ENCODE data around the gene ACER2.

Gene ACER2

DNA sequence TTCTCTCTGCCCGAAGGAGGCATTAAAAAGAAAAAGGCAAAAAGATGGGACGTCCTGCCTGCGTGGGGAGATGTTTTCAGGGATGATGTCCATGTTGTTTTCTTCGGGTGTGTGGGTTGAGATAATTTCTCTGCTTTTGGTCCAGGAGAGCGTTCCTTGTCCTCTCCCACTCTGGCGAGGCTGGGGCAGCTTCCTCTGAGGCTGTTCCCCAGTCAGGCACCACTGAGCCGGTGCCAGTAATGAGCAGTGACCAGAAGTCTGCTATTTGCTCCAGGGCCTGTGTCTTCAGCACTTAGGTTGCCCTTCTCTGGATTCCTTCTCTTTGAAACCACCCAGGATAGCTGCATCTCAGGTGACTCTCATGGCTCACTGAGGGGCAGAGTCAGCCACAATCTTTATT is 71.5 kb downstream of the ACER2 start:
- CTCF ChIA-PET: interaction anchor here (0.7 kb wide), 1 partner anchor 9 kb away, joined by 3 read pairs; no protein-coding TSS in a partner anchor
- POLR2A ChIA-PET: no interaction called here
- no peak for DNase-seq (ENCODE audit: extremely low spot score)
- TF ChIP-seq HDGF (IDR thresholded peaks at IDR 0.05; ENCODE audit: borderline replicate concordance) (no peak), FOXM1 (IDR thresholded peaks at IDR 0.05; ENCODE audit: borderline replicate concordance) (no peak), SP1 (IDR thresholded peaks at IDR 0.05) (no peak), BHLHE40 (IDR thresholded peaks at IDR 0.05; ENCODE audit: borderline replicate concordance) (no peak), SUZ12 (IDR thresholded peaks at IDR 0.05) (no peak), FOXK2 (IDR thresholded peaks at IDR 0.05) (no peak), ARNT (IDR thresholded peaks at IDR 0.05) (no peak), ZNF384 (IDR thresholded peaks at IDR 0.05) (no peak), FOXA1 (IDR thresholded peaks at IDR 0.05) (no peak), ELF4 (IDR thresholded peaks at IDR 0.05) (no peak), L3MBTL2 (conservative IDR thresholded peaks at IDR 0.05) (no peak), NFRKB (IDR thresholded peaks at IDR 0.05) (no peak), LEF1 (IDR thresholded peaks at IDR 0.05; ENCODE audit: borderline replicate concordance) (no peak), CTBP1 (IDR thresholded peaks at IDR 0.05; ENCODE audit: borderline replicate concordance) (no peak)
- TF ChIP-seq, protein P1, sequence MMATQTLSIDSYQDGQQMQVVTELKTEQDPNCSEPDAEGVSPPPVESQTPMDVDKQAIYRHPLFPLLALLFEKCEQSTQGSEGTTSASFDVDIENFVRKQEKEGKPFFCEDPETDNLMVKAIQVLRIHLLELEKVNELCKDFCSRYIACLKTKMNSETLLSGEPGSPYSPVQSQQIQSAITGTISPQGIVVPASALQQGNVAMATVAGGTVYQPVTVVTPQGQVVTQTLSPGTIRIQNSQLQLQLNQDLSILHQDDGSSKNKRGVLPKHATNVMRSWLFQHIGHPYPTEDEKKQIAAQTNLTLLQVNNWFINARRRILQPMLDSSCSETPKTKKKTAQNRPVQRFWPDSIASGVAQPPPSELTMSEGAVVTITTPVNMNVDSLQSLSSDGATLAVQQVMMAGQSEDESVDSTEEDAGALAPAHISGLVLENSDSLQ (IDR thresholded peaks at IDR 0.05): no peak

GRCh38 chr9:19481121-19481870 is 72.5 kb downstream of the ACER2 start:
- ChIA-PET POLR2A (interaction anchor here (0.7 kb wide), 1 partner anchor 432 kb away, joined by 3 read pairs; the partner anchor contains the start of gene RRAGA), CTCF (interaction anchor here (1.0 kb wide), 1 partner anchor 17 kb away, joined by 3 read pairs; no protein-coding TSS in a partner anchor)
- no peak for DNase-seq (ENCODE audit: extremely low spot score)
- TF ChIP-seq, protein P1 (IDR thresholded peaks at IDR 0.05): no peak
- TF ChIP-seq FOXA1 (IDR thresholded peaks at IDR 0.05) (no peak), SUZ12 (IDR thresholded peaks at IDR 0.05) (no peak), CTBP1 (IDR thresholded peaks at IDR 0.05; ENCODE audit: borderline replicate concordance) (no peak), NFRKB (IDR thresholded peaks at IDR 0.05) (no peak), LEF1 (IDR thresholded peaks at IDR 0.05; ENCODE audit: borderline replicate concordance) (no peak), FOXM1 (IDR thresholded peaks at IDR 0.05; ENCODE audit: borderline replicate concordance) (no peak)

GRCh38 chr9:19481971-19482404 is 73.2 kb downstream of the ACER2 start:
- ChIA-PET POLR2A (no interaction called here), CTCF (interaction anchor here (1.0 kb wide), 1 partner anchor 17 kb away, joined by 3 read pairs; no protein-coding TSS in a partner anchor)
- DNase-seq (ENCODE audit: extremely low spot score): no peak

GRCh38 chr9:19484699-19485098 is 75.9 kb downstream of the ACER2 start:
- ChIA-PET CTCF (no interaction called here), POLR2A (no interaction called here)
- no peak for DNase-seq (ENCODE audit: extremely low spot score)
- no peak for TF ChIP-seq TARDBP (IDR thresholded peaks at IDR 0.05)
- TF ChIP-seq FOXK2 (IDR thresholded peaks at IDR 0.05): no peak
- TF ChIP-seq NFRKB (IDR thresholded peaks at IDR 0.05): no peak
- TF ChIP-seq L3MBTL2 (conservative IDR thresholded peaks at IDR 0.05): no peak
- TF ChIP-seq ELF4 (IDR thresholded peaks at IDR 0.05): no peak

More at GRCh38 chr9:19481971-19482404, 73.2 kb downstream of the ACER2 start:
- TF ChIP-seq ELF4 (IDR thresholded peaks at IDR 0.05) (no peak), CTBP1 (IDR thresholded peaks at IDR 0.05; ENCODE audit: borderline replicate concordance) (no peak), LEF1 (IDR thresholded peaks at IDR 0.05; ENCODE audit: borderline replicate concordance) (no peak), NFRKB (IDR thresholded peaks at IDR 0.05) (no peak), HDGF (IDR thresholded peaks at IDR 0.05; ENCODE audit: borderline replicate concordance) (no peak), L3MBTL2 (conservative IDR thresholded peaks at IDR 0.05) (no peak), ZNF384 (IDR thresholded peaks at IDR 0.05) (no peak), SUZ12 (IDR thresholded peaks at IDR 0.05) (no peak), FOXK2 (IDR thresholded peaks at IDR 0.05) (no peak), FOXM1 (IDR thresholded peaks at IDR 0.05; ENCODE audit: borderline replicate concordance) (no peak), ARNT (IDR thresholded peaks at IDR 0.05) (no peak), BHLHE40 (IDR thresholded peaks at IDR 0.05; ENCODE audit: borderline replicate concordance) (no peak), FOXA1 (IDR thresholded peaks at IDR 0.05) (no peak)
- TF ChIP-seq, protein P1 (IDR thresholded peaks at IDR 0.05): no peak

GRCh38 chr9:19485193-19485592 is 76.4 kb downstream of the ACER2 start:
- POLR2A ChIA-PET: no interaction called here
- CTCF ChIA-PET: no interaction called here
- DNase-seq (ENCODE audit: extremely low spot score): no peak
- TF ChIP-seq SUZ12 (IDR thresholded peaks at IDR 0.05) (no peak), ARNT (IDR thresholded peaks at IDR 0.05) (no peak), NFRKB (IDR thresholded peaks at IDR 0.05) (no peak), FOXK2 (IDR thresholded peaks at IDR 0.05) (no peak), CTBP1 (IDR thresholded peaks at IDR 0.05; ENCODE audit: borderline replicate concordance) (no peak), TARDBP (IDR thresholded peaks at IDR 0.05) (no peak), L3MBTL2 (conservative IDR thresholded peaks at IDR 0.05) (no peak), LEF1 (IDR thresholded peaks at IDR 0.05; ENCODE audit: borderline replicate concordance) (no peak), BHLHE40 (IDR thresholded peaks at IDR 0.05; ENCODE audit: borderline replicate concordance) (no peak), FOXA1 (IDR thresholded peaks at IDR 0.05) (no peak), FOXM1 (IDR thresholded peaks at IDR 0.05; ENCODE audit: borderline replicate concordance) (no peak), ZNF384 (IDR thresholded peaks at IDR 0.05) (no peak), HDGF (IDR thresholded peaks at IDR 0.05; ENCODE audit: borderline replicate concordance) (no peak), ELF4 (IDR thresholded peaks at IDR 0.05) (no peak), SP1 (IDR thresholded peaks at IDR 0.05) (no peak)
- TF ChIP-seq, protein P1 (IDR thresholded peaks at IDR 0.05): no peak

All from HEK293T (cell line).